Vagina (tissue), 2 donors: ENCODE data around the gene NKAIN2. TPM values are rescaled to one million over a fixed set of nuclear protein-coding genes. Genes with fewer than 3 reads are reported as not detected.

Source experiments
- DNase-seq, 2 donors: peaks; one replicate each; pipeline ENCODE4 v3.0.0-alpha.2; 2017; ENCODE audit errors: extremely low spot score in 2 of 2
- H3K27ac ChIP-seq: fragments of 200-600 bp; sonication (generic); one replicate; pipeline ENCODE4 v1.5.1; 2019
- H3K27me3 ChIP-seq: fragments of 200-600 bp; sonication (generic); one replicate; pipeline ENCODE4 v1.5.1; 2019
- H3K36me3 ChIP-seq, 2 donors: fragments of 200-600 bp; sonication (generic); one replicate each; pipeline ENCODE4 v1.5.1; 2017 to 2019
- H3K4me1 ChIP-seq: fragments of 200-600 bp; sonication (generic); one replicate; pipeline ENCODE4 v1.5.1; 2019
- H3K4me3 ChIP-seq, 2 donors: fragments of 200-600 bp; sonication (generic); 1 replicate in 1 of 2; 2 replicates in 1 of 2; pipeline ENCODE4 v1.5.1; 2016 to 2019
- H3K9me3 ChIP-seq: fragments of 200-600 bp; sonication (generic); one replicate; pipeline ENCODE4 v1.5.1; 2019
- CTCF ChIP-seq, 3 experiments: fragments of 450-650 bp in 2 of 3; fragments of 200-600 bp in 1 of 3; sonication (generic) in 1 of 3; IDR thresholded peaks; one replicate each; pipeline ENCODE4 v1.5.1; 2017 to 2019; ENCODE audit warnings: antibody characterized with exemption in 3 of 3, mild to moderate bottlenecking in 2 of 3, moderate library complexity in 2 of 3
- POLR2A ChIP-seq, 2 donors: fragments of 450-650 bp; IDR thresholded peaks; one replicate each; pipeline ENCODE4 v1.6.1; 2017; ENCODE audit warnings: antibody characterized with exemption in 2 of 2, mild to moderate bottlenecking in 2 of 2, moderate library complexity in 2 of 2
- POLR2AphosphoS5 ChIP-seq, 2 donors: sonication (generic); formaldehyde crosslinking; IDR thresholded peaks; one replicate each; pipeline ENCODE4 v1.9.0; 2017; ENCODE audit warnings: antibody characterized with exemption in 2 of 2, mild to moderate bottlenecking in 2 of 2, low read depth in 1 of 2; ENCODE audit not compliant: insufficient read depth in 1 of 2
- intact Hi-C: fragments of 100-400 bp; cut with DNase I; formaldehyde crosslinking; loops from one replicate; pipeline ENCODE4 v1.15.1; 2023
- total RNA-seq: library from RNA; depleted of rRNA; stranded (reverse); fragments of >200 nt; gene quantifications from one replicate; pipeline ENCODE4 v1.2.3, GENCODE V29; 2016

Gene NKAIN2
- total RNA-seq, 1 donor from 2014 or later: not detected

GRCh38 chr6:123899745-123900144 lies 96.1 kb downstream of the NKAIN2 start:
- H3K4me1 ChIP-seq: no peaks in the 10 kb centered on the region
- intact Hi-C loops: no loop called here
- no peak overlapping the region for H3K4me3 ChIP-seq
- no peak for TF ChIP-seq POLR2AphosphoS5 (IDR thresholded peaks at IDR 0.05; ENCODE audit: insufficient read depth in 1 of 2, low read depth in 1 of 2)
- TF ChIP-seq POLR2A (IDR thresholded peaks at IDR 0.05): no peak
- TF ChIP-seq CTCF (IDR thresholded peaks at IDR 0.05): no peak
- no peaks in the 10 kb centered on the region for H3K36me3 ChIP-seq
- no peaks in the 10 kb centered on the region for H3K9me3 ChIP-seq
- DNase-seq: no peak
- H3K27me3 ChIP-seq: no peaks in the 10 kb centered on the region
- H3K27ac ChIP-seq: no peak overlapping the region

- no peaks in the 10 kb centered on the region for H3K4me1 ChIP-seq
- H3K4me3 ChIP-seq: no peak overlapping the region
- H3K27me3 ChIP-seq: no peaks in the 10 kb centered on the region
- no peak for DNase-seq
- no peaks in the 10 kb centered on the region for H3K36me3 ChIP-seq
- no peak for TF ChIP-seq POLR2A (IDR thresholded peaks at IDR 0.05)
- no peak for TF ChIP-seq CTCF (IDR thresholded peaks at IDR 0.05)
- TF ChIP-seq POLR2AphosphoS5 (IDR thresholded peaks at IDR 0.05; ENCODE audit: insufficient read depth in 1 of 2, low read depth in 1 of 2): no peak
- intact Hi-C loops: no loop called here
- H3K9me3 ChIP-seq: no peaks in the 10 kb centered on the region
- H3K27ac ChIP-seq: no peak overlapping the region
Measured at GRCh38 chr6:123901436-123901835, 97.8 kb downstream of the NKAIN2 start.

GRCh38 chr6:123902738-123903313 lies 99.2 kb downstream of the NKAIN2 start:
- Histone ChIP-seq H3K4me1 (no peaks in the 10 kb centered on the region), H3K27ac (no peak overlapping the region), H3K9me3 (no peaks in the 10 kb centered on the region), H3K27me3 (no peaks in the 10 kb centered on the region), H3K36me3 (no peaks in the 10 kb centered on the region), H3K4me3 (no peak overlapping the region)
- no peak for DNase-seq
- intact Hi-C loops: no loop called here
- TF ChIP-seq POLR2AphosphoS5 (IDR thresholded peaks at IDR 0.05; ENCODE audit: insufficient read depth in 1 of 2, low read depth in 1 of 2) (no peak), POLR2A (IDR thresholded peaks at IDR 0.05) (no peak), CTCF (IDR thresholded peaks at IDR 0.05) (no peak)

- H3K9me3 ChIP-seq: no peaks in the 10 kb centered on the region
- H3K27ac ChIP-seq: no peak overlapping the region
- no peak for DNase-seq
- H3K4me1 ChIP-seq: no peaks in the 10 kb centered on the region
- TF ChIP-seq POLR2A (IDR thresholded peaks at IDR 0.05) (no peak), POLR2AphosphoS5 (IDR thresholded peaks at IDR 0.05; ENCODE audit: insufficient read depth in 1 of 2, low read depth in 1 of 2) (no peak), CTCF (IDR thresholded peaks at IDR 0.05) (no peak)
- no peak overlapping the region for H3K4me3 ChIP-seq
- intact Hi-C loops: loop anchor here (2.0 kb wide), 1 partner anchor 19 kb away; no protein-coding TSS in a partner anchor
- no peaks in the 10 kb centered on the region for H3K27me3 ChIP-seq
- H3K36me3 ChIP-seq: no peaks in the 10 kb centered on the region
Measured at GRCh38 chr6:123904228-123904627, 100.6 kb downstream of the NKAIN2 start.

GRCh38 chr6:123908797-123909196 lies 105.1 kb downstream of the NKAIN2 start:
- H3K27me3 ChIP-seq: no peaks in the 10 kb centered on the region
- no peaks in the 10 kb centered on the region for H3K9me3 ChIP-seq
- no peak overlapping the region for H3K4me3 ChIP-seq
- no peak overlapping the region for H3K27ac ChIP-seq
- no peak for TF ChIP-seq POLR2A (IDR thresholded peaks at IDR 0.05)
- TF ChIP-seq CTCF (IDR thresholded peaks at IDR 0.05): no peak
- TF ChIP-seq POLR2AphosphoS5 (IDR thresholded peaks at IDR 0.05; ENCODE audit: insufficient read depth in 1 of 2, low read depth in 1 of 2): no peak
- no peaks in the 10 kb centered on the region for H3K4me1 ChIP-seq
- DNase-seq: no peak
- no peaks in the 10 kb centered on the region for H3K36me3 ChIP-seq
- intact Hi-C loops: no loop called here
